ENCODE data around the gene ZNF331.

The ZNF331 gene

DNA sequence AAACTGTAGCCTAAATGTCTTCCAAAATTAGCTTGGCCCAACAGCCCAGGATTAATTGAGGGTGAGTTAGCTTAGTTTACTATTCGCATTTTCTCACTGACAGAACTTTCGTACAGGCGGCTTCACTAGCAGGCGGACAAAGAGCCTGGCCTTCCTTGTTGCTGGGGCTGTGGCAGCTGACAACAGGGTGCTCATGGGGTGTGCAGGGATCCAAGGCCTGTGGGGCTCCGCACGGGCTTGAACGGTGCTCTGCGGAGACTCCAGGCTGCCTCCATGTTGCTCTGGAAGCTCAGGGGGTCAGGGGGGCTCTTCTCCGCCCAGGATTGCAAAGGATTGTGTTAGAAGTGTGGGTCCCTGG lies 57.5 kb downstream of the ZNF331 start:
- WGBS (ENCODE audit: insufficient coverage, insufficient read length): no CpG with 5 or more reads among the region's 9 CpGs
- Histone ChIP-seq H3K36me3 (ENCODE audit: control insufficient read depth, insufficient read depth, low read length) (no peaks in the 10 kb centered on the region), H3K27ac (ENCODE audit: low read length) (peak overlapping the region; percentile 70), H3K9me3 (ENCODE audit: control insufficient read depth, insufficient read depth, low read length) (no peaks in the 10 kb centered on the region), H3K4me1 (ENCODE audit: control insufficient read depth, insufficient read depth, low read length) (peaks cover 7% of the 10 kb centered on the region), H3K27me3 (ENCODE audit: control insufficient read depth, insufficient read depth, low read length) (no peaks in the 10 kb centered on the region), H3K4me3 (ENCODE audit: low read length) (no peak overlapping the region)
- DNase-seq (ENCODE audit: low read depth, low spot score): no peak

DNA sequence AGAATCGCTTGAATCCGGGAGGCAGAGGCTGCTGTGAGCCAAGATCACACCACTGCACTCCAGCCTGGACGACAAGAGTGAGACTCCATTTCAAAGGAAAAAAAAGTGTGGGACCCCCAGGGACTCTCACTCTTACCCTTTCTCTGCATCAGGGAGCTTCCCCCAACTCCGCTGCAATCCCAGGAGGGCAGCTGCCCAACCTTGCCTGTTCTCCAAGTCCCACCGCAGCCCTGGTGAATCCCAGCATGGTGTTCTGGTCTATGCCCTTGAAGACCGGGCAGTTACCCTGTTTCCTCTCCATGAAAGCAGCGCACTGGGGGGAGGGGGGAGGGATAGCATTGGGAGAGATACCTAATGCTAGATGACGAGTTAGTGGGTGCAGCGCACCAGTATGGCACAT lies 58.1 kb downstream of the ZNF331 start:
- no peak for DNase-seq (ENCODE audit: low read depth, low spot score)
- Histone ChIP-seq H3K27ac (ENCODE audit: low read length) (peak overlapping the region; percentile 70), H3K4me1 (ENCODE audit: control insufficient read depth, insufficient read depth, low read length) (peaks cover 7% of the 10 kb centered on the region), H3K36me3 (ENCODE audit: control insufficient read depth, insufficient read depth, low read length) (no peaks in the 10 kb centered on the region), H3K9me3 (ENCODE audit: control insufficient read depth, insufficient read depth, low read length) (no peaks in the 10 kb centered on the region), H3K4me3 (ENCODE audit: low read length) (no peak overlapping the region), H3K27me3 (ENCODE audit: control insufficient read depth, insufficient read depth, low read length) (no peaks in the 10 kb centered on the region)
- WGBS (ENCODE audit: insufficient coverage, insufficient read length): no CpG with 5 or more reads among the region's 9 CpGs

DNA sequence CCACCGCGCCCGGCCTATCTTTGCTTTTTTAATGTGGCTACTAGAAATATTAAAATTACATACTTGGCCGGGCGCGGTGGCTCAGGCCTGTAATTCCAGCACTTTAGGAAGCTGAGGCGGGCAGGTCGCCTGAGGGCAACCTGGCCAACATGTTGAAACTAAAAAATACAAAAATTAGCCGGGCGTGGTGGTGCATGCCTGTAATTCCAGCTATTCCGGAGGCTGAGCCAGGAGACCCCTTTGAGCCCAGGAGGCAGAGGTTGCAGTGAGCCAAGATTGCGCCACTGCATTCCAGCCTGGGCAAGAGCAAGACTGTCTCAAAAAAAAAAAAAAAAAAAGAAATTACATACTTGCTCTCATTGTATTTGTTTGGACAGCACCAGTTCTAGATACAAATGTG lies 59.1 kb downstream of the ZNF331 start:
- WGBS (ENCODE audit: insufficient coverage, insufficient read length): no CpG with 5 or more reads among the region's 12 CpGs
- H3K4me3 ChIP-seq (ENCODE audit: low read length): no peak overlapping the region
- H3K9me3 ChIP-seq (ENCODE audit: control insufficient read depth, insufficient read depth, low read length): no peaks in the 10 kb centered on the region
- H3K4me1 ChIP-seq (ENCODE audit: control insufficient read depth, insufficient read depth, low read length): peaks cover 7% of the 10 kb centered on the region
- no peak overlapping the region for H3K27ac ChIP-seq (ENCODE audit: low read length)
- DNase-seq (ENCODE audit: low read depth, low spot score): no peak
- no peaks in the 10 kb centered on the region for H3K27me3 ChIP-seq (ENCODE audit: control insufficient read depth, insufficient read depth, low read length)
- H3K36me3 ChIP-seq (ENCODE audit: control insufficient read depth, insufficient read depth, low read length): no peaks in the 10 kb centered on the region

DNA sequence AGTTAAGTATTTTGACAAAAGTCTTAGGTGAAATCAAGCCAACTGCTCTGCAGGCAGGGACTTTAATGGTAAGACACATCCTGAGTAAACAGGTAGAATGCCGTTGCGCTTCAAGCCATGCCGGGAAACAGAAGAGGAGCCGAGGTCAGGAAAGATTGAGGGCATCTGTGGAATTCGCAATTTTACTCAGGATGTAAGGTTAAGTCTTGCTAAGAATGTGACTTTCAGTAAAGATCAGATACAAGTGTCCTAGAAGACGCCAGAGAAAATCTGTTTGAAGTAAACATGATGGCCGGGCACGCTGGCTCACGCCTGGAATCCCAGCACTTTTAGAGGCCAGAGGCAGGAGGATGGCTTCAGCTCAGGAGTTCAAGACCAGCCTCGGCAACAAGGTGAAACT lies 60.4 kb downstream of the ZNF331 start:
- Histone ChIP-seq H3K4me1 (ENCODE audit: control insufficient read depth, insufficient read depth, low read length) (peaks cover 7% of the 10 kb centered on the region), H3K27ac (ENCODE audit: low read length) (no peak overlapping the region), H3K9me3 (ENCODE audit: control insufficient read depth, insufficient read depth, low read length) (no peaks in the 10 kb centered on the region), H3K4me3 (ENCODE audit: low read length) (no peak overlapping the region), H3K36me3 (ENCODE audit: control insufficient read depth, insufficient read depth, low read length) (no peaks in the 10 kb centered on the region), H3K27me3 (ENCODE audit: control insufficient read depth, insufficient read depth, low read length) (no peaks in the 10 kb centered on the region)
- WGBS (ENCODE audit: insufficient coverage, insufficient read length): no CpG with 5 or more reads among the region's 10 CpGs
- DNase-seq (ENCODE audit: low read depth, low spot score): no peak

DNA sequence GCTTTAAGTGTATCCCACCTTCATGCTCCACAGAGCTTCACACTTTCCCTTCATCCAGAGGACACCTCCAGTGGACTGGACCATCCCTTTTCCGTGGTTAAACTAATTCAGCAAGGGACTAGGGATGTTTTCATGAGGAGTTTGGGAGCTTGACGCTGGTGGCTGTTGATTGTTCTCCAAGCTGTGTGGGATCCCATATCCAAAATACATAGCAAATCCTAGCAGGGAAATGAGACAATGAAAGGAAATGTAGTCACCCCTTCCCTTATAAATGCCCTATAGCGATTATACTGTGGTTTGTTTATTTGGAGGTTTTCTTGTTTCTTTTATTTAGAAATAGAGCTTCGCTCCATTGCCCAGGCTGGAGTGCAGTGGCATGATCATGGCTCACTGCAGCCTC lies 62.3 kb downstream of the ZNF331 start:
- Histone ChIP-seq H3K36me3 (ENCODE audit: control insufficient read depth, insufficient read depth, low read length) (no peaks in the 10 kb centered on the region), H3K27me3 (ENCODE audit: control insufficient read depth, insufficient read depth, low read length) (no peaks in the 10 kb centered on the region), H3K9me3 (ENCODE audit: control insufficient read depth, insufficient read depth, low read length) (no peaks in the 10 kb centered on the region), H3K4me1 (ENCODE audit: control insufficient read depth, insufficient read depth, low read length) (peaks cover 1% of the 10 kb centered on the region; the same call in 1 of the 2 replicates), H3K4me3 (ENCODE audit: low read length) (no peak overlapping the region), H3K27ac (ENCODE audit: low read length) (no peak overlapping the region)
- WGBS (ENCODE audit: insufficient coverage, insufficient read length): no CpG with 5 or more reads among the region's 4 CpGs
- no peak for DNase-seq (ENCODE audit: low read depth, low spot score)

DNA sequence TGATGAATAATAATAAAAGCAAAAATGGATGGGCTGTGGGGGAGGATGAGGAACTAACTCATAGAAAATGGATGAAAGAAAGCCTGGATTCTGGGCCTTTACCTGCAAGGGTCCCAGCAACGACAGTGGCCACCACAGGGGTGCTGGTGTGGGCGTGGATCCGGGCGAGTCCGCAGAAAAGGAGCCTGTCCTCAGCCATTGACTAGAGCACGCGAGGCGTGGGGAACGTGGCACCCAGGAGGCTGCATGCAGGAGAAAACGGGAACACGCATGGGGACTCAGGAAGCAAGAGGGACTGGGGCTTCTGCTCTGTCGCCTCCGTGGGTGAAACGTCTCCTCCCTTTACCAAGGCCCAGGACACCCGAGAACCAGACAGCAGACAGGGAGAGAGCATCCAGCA lies 68.1 kb downstream of the ZNF331 start:
- WGBS (ENCODE audit: insufficient coverage, insufficient read length): no CpG with 5 or more reads among the region's 15 CpGs
- Histone ChIP-seq H3K4me3 (ENCODE audit: low read length) (no peak overlapping the region), H3K9me3 (ENCODE audit: control insufficient read depth, insufficient read depth, low read length) (no peaks in the 10 kb centered on the region), H3K27me3 (ENCODE audit: control insufficient read depth, insufficient read depth, low read length) (no peaks in the 10 kb centered on the region), H3K36me3 (ENCODE audit: control insufficient read depth, insufficient read depth, low read length) (no peaks in the 10 kb centered on the region), H3K27ac (ENCODE audit: low read length) (no peak overlapping the region), H3K4me1 (ENCODE audit: control insufficient read depth, insufficient read depth, low read length) (no peaks in the 10 kb centered on the region)
- no peak for DNase-seq (ENCODE audit: low read depth, low spot score)

DNA sequence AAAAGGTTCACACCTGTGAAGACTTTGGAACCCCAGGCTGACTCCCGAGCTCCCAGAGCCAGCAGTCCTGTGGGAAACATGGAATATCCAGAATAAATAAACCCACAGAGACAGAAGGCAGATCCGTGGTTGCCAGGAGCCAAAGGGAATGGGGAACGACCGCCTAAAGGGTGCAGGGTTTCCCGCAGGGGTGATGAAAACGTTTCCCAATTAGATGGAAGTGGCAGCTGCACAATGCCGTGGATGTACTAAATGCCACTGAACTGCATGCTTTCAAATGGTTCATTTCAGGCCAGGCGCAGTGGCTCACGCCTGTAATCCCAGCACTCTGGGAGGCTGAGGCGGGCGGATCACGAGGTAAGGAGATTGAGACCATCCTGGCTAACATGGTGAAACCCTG lies 70.4 kb downstream of the ZNF331 start:
- no peak overlapping the region for H3K27ac ChIP-seq (ENCODE audit: low read length)
- no peaks in the 10 kb centered on the region for H3K36me3 ChIP-seq (ENCODE audit: control insufficient read depth, insufficient read depth, low read length)
- no peaks in the 10 kb centered on the region for H3K9me3 ChIP-seq (ENCODE audit: control insufficient read depth, insufficient read depth, low read length)
- DNase-seq (ENCODE audit: low read depth, low spot score): no peak
- H3K27me3 ChIP-seq (ENCODE audit: control insufficient read depth, insufficient read depth, low read length): no peaks in the 10 kb centered on the region
- peaks cover 6% of the 10 kb centered on the region for H3K4me1 ChIP-seq (ENCODE audit: control insufficient read depth, insufficient read depth, low read length)
- no peak overlapping the region for H3K4me3 ChIP-seq (ENCODE audit: low read length)
- no CpG with 5 or more reads among the region's 12 CpGs for WGBS (ENCODE audit: insufficient coverage, insufficient read length)

DNA sequence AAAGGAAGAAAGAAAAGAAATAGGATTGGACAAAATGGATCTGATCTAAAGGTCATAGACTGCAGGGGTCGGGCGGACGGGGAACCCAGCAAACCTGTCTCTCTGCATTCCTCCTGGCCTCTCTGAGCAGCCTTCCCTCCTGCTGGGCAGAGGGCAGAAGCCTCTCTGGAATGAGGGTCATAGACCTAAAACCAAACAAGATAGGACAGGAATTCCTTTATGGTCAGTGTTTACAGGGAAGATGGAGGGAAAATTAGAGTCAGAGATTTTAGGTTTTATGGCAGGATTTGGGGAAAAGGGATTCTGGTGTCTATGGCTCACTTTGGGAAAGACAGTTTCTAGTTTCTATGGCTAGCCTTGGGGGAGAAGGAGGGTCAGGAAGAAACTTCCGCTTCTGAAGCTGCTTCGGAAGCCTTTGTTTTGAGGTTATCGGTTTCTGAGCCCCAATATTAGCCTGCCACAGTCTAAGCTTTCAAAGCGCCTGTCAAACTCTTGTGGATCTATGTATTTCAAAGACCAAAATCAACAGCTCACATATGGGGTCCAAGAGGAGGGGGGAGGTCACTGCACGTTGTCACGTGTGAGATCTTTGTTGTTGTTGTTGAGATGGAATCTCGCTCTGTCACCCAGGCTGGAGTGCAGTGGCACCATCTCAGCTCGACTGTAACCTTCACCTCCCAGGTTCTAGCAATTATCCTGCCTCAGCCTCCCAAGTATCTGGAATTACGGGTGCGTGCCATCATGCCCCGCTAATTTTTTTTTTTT lies 75.0 kb downstream of the ZNF331 start:
- Histone ChIP-seq H3K27ac (ENCODE audit: low read length) (no peak overlapping the region), H3K9me3 (ENCODE audit: control insufficient read depth, insufficient read depth, low read length) (no peaks in the 10 kb centered on the region), H3K36me3 (ENCODE audit: control insufficient read depth, insufficient read depth, low read length) (no peaks in the 10 kb centered on the region), H3K4me1 (ENCODE audit: control insufficient read depth, insufficient read depth, low read length) (peaks cover 6% of the 10 kb centered on the region), H3K27me3 (ENCODE audit: control insufficient read depth, insufficient read depth, low read length) (no peaks in the 10 kb centered on the region), H3K4me3 (ENCODE audit: low read length) (no peak overlapping the region)
- DNase-seq (ENCODE audit: low read depth, low spot score): peak; percentile 63
- no CpG with 5 or more reads among the region's 14 CpGs for WGBS (ENCODE audit: insufficient coverage, insufficient read length)

DNA sequence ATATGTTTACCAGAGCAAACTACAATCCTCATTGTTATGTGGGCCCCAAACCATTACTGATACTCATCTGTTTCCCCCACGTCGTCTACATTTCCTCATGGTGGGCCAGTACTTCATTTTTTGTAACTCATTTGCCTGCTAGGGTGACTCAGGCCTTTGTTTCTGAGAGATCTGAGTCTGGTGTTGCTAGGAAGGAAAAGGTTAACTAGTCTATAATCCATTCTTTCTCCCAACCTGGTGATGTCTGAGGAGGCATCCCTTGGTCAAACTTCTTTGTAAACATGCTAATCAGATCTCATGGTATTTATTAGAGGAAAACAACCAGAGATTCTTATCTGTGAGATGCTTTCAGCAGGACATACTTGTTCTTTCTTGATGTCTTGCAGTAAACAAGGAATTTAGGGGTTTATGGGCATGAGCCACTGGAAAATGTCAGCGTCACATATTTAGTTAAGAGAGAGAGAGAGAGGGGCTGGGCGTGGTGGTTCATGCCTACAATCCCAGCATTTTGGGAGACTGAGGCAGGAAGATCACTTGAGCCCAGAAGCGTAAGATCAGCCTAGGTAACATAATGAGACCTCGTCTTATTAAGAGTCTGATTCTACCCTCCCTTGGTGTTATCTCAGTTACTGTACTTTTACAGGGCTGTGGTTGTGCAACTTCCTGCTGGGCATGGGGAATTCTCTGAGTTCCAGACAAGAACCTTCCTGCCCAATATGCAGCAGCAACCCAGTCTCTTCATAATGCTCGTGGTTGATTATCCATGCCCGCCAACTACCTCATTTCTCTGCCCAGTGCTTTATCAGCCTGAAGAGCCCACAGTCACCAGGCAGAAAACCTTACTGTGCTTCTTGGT lies 84.2 kb downstream of the ZNF331 start:
- H3K9me3 ChIP-seq (ENCODE audit: control insufficient read depth, insufficient read depth, low read length): no peaks in the 10 kb centered on the region; the same call in 1 of the 2 replicates
- no peak overlapping the region for H3K27ac ChIP-seq (ENCODE audit: low read length)
- H3K27me3 ChIP-seq (ENCODE audit: control insufficient read depth, insufficient read depth, low read length): no peaks in the 10 kb centered on the region
- H3K4me1 ChIP-seq (ENCODE audit: control insufficient read depth, insufficient read depth, low read length): no peaks in the 10 kb centered on the region
- no peak for DNase-seq (ENCODE audit: low read depth, low spot score)
- no peak overlapping the region for H3K4me3 ChIP-seq (ENCODE audit: low read length)
- H3K36me3 ChIP-seq (ENCODE audit: control insufficient read depth, insufficient read depth, low read length): no peaks in the 10 kb centered on the region
- no CpG with 5 or more reads among the region's 8 CpGs for WGBS (ENCODE audit: insufficient coverage, insufficient read length)

DNA sequence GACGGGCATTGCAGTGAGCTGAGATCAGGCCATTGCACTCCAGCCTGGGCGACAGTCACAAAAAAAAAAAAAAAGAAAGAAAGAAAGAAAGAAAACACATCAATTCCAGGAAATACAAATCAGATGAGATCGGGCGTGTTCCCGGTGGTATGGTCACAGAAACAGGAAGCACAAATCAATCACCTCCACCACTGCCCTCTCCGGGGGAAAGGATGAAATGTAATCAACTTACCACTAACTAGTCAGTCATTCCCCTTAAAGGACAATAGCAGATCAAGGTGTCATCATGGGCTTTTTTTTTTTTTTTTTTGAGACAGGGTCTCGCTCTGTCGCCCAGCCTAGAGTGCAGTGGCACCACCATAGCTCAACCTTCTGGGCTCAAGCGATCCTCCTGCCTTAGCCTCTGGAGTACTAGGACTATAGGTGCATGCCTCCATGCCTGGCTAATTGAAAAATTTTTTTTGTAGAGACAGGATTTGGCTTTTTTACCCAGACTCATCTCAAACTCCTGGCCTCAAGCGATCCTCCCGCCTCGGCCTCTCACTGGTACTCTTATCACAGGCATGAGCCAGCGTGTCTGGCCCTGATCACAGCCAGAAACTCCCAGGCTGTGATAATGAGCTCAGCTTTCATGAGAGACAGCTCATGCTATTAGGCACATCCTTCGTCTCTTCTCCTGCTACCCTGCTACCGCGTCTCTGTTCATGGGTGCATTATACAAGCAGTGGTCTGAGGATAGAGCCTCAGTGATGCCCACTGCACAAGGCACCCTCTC lies 87.0 kb downstream of the ZNF331 start:
- no peaks in the 10 kb centered on the region for H3K36me3 ChIP-seq (ENCODE audit: control insufficient read depth, insufficient read depth, low read length)
- no peaks in the 10 kb centered on the region for H3K4me1 ChIP-seq (ENCODE audit: control insufficient read depth, insufficient read depth, low read length)
- H3K9me3 ChIP-seq (ENCODE audit: control insufficient read depth, insufficient read depth, low read length): no peaks in the 10 kb centered on the region; the same call in 1 of the 2 replicates
- no peak overlapping the region for H3K4me3 ChIP-seq (ENCODE audit: low read length)
- DNase-seq (ENCODE audit: low read depth, low spot score): no peak
- H3K27ac ChIP-seq (ENCODE audit: low read length): no peak overlapping the region
- no peaks in the 10 kb centered on the region for H3K27me3 ChIP-seq (ENCODE audit: control insufficient read depth, insufficient read depth, low read length)
- no CpG with 5 or more reads among the region's 16 CpGs for WGBS (ENCODE audit: insufficient coverage, insufficient read length)

Data from iPS DF 6.9 (cell line).